NCI-H1092 treated with DMSO at 0.1 percent for 48 hours (cell line): Measurements from ENCODE around the gene RUFY3.
"Not testable (repeated sequence)": the region's sequence is repeated elsewhere in the genome, so short reads cannot be mapped to it uniquely, and the experiment has no call there.

Experiments used
- DNase-seq: peaks from one replicate; lab custom pipeline; 2025; lab: John Stamatoyannopoulos, UW

Gene RUFY3

GRCh38 chr4:70737409-70737808, 15.6 kb downstream of the RUFY3 start:
- DNase-seq: no peak

DNA sequence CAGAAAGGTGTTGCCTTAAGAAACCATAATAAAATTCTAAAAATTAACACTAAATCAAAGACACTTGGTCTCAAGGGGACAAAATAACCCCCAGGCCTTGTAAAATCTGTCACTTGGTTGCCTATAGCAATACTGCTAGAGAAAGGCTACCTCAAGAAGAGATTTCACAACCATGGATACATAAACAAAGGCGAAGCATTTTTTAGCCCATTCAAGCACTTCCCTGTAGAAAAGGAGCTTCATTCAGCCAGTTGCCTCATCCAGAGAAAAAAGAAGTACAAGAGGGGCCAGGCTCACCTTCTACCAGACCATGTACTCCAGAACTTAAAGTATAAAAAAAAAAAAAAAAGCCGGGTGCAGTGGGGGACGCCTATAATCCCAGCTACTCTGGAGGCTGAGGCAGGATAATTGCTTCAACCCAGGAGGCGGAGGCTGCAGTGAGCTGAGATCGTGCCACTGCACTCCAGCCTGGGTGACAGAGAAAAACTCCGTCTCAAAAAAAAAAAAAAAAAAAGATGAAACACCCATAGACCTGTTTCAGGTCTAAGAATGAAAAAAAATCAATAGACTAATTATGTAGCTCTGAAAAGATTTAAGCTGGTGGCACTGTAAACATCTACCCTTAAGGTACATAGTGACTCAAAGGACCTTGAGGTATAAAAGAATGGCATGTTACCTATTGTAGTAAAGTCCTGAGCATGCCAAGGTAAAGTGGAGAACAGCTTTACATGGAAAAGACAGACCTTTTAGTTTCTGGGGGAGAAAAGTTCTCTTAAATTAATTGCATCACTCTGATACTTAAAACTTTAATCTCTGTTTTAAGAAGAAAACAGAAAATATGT, 18.0 kb downstream of the RUFY3 start:
- DNase-seq: no peak

- no peak for DNase-seq
These were observed 20.3 kb downstream of the RUFY3 start for GRCh38 chr4:70741867-70742658.

DNA sequence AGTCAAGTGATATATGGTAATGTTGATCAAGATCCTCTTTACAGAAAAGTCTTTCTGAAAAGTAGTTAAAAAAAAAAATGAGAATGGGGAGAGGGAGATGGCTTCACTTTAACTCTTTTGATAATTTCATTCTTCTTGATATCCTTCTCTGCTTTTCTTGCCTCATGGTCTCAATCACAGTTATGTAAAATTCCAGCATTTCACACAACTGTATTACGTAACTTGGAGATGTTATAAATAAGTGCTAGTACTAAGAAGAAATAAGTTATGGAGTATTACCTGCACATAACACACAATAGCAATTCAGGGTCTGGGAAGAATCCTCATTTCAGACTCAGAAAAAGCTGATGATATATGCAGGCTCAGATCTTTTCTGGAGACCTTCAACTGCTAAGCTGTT, 22.0 kb downstream of the RUFY3 start:
- no peak for DNase-seq

- DNase-seq: no peak
These were observed 24.5 kb downstream of the RUFY3 start for GRCh38 chr4:70746179-70746839.

DNA sequence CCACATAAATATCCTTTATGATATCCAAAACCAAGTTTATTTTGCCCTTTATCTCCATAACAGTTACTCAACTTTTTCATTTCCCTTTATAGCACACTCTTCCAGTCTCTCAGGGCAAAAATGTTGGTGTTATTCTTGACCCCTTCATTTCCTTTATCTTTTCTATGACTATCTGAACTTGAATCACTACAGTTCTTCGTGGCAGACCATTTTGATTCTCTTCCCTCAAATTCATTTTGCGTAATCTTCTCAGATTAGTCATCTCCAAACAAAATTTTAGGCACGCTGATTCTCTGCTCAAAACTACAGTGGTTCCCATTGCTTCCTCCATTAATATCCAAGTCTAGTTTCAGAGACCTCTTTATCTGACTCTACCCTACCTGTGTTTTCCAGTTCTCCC, 26.1 kb downstream of the RUFY3 start:
- DNase-seq: no peak

GRCh38 chr4:70749313-70749712, 27.5 kb downstream of the RUFY3 start:
- DNase-seq: no peak

DNA sequence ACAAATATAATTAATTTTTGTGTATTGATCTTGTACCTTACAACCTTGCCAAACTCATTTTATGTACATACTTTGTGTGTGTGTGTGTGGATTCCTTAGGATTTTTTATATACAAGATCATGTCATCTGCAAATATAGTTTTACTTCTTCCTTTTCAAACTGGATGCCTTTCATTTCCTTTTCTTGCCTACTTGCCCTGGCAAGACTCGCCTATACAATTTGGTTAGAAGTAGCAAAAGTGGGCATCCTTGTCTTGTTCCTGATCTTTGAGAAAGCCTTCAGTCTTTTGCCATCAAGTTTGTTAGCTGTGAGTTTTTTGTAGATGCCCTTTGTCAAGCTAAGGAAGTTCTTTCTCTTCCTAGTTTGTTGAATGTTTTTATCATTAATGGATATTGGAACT, 30.5 kb downstream of the RUFY3 start:
- no peak for DNase-seq

GRCh38 chr4:70753630-70754029, 31.9 kb downstream of the RUFY3 start:
- DNase-seq: no peak

GRCh38 chr4:70754470-70754869, 32.7 kb downstream of the RUFY3 start:
- DNase-seq: no peak

- no peak for DNase-seq
These were observed 33.4 kb downstream of the RUFY3 start for GRCh38 chr4:70754990-70755688.

- no peak for DNase-seq
These were observed 37.4 kb downstream of the RUFY3 start for GRCh38 chr4:70759126-70759525.

GRCh38 chr4:70759627-70760026, 37.9 kb downstream of the RUFY3 start:
- DNase-seq: no peak

- DNase-seq: no peak
These were observed 38.9 kb downstream of the RUFY3 start for GRCh38 chr4:70760662-70761061.

DNA sequence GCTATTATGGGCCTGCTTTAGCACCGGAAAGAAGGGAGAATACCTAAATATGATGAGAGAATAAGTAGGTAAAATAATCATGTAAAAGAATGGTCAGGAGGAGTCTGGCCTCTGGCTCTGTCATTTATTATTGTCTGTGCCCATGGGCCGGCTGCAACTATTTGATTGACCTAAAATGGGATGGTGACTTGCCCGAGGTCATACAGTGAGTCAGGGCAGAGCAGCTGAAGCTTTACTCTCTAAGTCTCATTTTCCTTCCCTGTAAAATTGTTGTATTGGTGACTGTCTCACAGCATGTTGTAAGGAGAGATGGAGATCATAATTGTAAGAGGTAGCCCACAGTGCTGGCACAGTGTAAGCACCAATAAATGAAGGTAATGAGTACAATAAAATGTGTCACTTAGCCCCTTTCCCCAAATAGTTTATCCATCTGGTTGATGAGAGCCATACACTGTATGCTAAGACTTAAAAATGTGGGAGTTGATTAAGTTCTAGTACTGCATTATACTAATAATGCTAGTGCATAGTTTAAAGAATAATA, 39.6 kb downstream of the RUFY3 start:
- DNase-seq: no peak

DNA sequence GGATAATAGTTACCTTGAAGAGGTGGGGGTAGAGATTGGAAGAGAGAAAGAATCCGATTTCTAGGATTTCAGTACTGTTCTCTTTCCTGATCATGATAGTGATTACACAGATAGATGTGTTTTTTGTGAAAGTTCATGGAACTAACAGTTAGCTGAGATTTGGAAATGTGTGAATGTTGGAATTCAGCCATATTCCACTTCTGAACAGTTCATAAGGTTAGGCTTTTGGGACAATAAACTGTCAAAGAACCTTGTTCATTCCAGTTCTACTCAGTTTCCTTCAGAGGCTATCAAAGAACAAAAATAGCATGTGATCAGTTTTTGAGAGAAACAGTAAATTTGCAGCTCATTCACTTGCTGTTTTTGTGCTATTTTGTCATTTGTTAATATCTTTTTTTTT, 43.6 kb downstream of the RUFY3 start:
- no peak for DNase-seq

DNA sequence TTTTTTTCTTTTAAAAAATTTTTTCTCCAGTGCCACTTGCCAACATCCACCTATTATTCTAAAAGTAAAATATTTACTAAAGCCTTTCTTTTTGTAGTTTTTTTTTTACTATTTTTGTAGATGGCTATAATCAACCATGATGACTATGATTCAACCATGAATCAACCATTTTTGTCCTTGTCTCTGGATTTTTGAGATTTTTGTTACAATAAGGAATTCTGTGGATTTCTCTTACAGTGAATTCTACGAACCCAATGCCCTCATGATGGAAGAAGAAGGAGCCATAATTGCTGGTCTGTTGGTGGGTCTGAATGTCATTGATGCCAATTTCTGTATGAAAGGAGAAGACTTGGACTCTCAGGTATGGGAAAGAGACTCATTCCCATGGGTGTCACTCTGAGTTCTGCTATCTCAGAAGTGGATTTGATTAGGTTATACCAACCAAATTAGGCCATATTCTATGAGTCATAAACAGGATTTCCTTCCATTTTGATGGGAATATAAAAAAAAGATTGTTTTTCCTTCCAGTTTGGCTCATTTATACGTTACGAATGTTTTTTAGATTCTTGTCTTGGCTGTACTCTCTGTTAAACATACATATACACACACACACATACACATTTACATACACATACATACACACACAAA, 46.7 kb downstream of the RUFY3 start:
- no peak for DNase-seq

DNA sequence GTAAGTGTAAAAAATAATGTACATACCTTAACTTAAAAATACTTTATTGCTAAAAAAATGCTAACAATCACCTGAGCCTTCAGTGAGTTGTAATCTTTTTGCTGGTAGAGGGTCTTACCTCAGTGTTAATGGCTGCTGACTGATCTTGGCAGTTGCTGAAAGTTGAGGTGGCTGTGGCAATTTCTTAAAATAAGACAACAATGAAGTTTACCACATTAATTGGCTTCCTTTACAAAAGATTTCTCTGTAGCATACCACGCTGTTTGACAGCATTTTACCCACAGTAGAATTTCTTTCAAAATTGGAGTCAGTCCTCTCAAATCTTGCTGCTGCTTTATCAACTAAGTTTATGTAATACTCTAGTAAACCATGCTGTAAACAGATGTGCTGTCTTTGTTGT, 47.6 kb downstream of the RUFY3 start:
- not testable (repeated sequence) for DNase-seq

- DNase-seq: no peak
These were observed 51.3 kb downstream of the RUFY3 start for GRCh38 chr4:70772929-70773555.

DNA sequence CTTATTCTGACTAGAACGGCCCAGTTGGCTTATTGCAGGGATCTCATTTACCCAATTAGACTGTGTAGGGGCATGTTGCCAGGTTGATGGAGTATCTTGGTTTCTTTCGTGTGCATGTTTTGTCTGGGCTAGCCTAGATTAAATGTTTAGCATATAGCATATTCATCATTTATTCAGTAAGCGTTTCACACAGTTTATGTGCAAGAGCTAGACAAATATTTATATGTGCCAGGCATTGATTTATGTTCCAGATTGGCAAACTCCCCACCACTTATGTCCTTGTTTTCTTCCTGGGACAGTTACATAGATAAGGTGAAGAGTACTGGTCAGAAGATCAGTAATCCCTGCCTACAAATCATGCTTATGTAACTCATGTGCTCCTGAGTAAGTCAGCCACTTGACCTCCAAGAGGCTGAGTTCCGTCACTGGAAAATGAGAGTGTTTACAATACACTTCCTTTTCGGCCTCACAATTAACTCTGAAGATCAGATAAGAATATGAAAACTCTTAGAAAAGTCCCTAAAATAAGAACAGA, 57.2 kb downstream of the RUFY3 start:
- DNase-seq: no peak

- no peak for DNase-seq
These were observed 61.3 kb downstream of the RUFY3 start for GRCh38 chr4:70783096-70783495.
